Retinal pigment epithelial cell (primary cell): Measurements from ENCODE around the gene GDF2.

Experiments used
- DNase-seq: peaks from one replicate; pipeline ENCODE4 v3.0.0-alpha.2; 2010; ENCODE audit warnings: low read depth
- H3K4me3 ChIP-seq: 2 replicates; pipeline ENCODE4 v1.5.1; 2011; ENCODE audit warnings: mild to moderate bottlenecking, low read length, control low read depth, moderate library complexity
- CTCF ChIP-seq: conservative IDR thresholded peaks from 2 replicates; pipeline ENCODE4 v1.5.1; 2011; ENCODE audit warnings: low read depth, low read length, control low read depth, inconsistent platforms

The GDF2 gene

GRCh38 chr10:47286591-47287315 lies 35.5 kb upstream of the GDF2 start:
- no peak for DNase-seq

GRCh38 chr10:47287365-47287802 lies 34.9 kb upstream of the GDF2 start:
- no peak for DNase-seq
- no peak for TF ChIP-seq CTCF
- no peak overlapping the region for H3K4me3 ChIP-seq

More at GRCh38 chr10:47286591-47287315, 35.5 kb upstream of the GDF2 start:
- no peak overlapping the region for H3K4me3 ChIP-seq
- no peak for TF ChIP-seq CTCF

- DNase-seq, result no peak
Observed at GRCh38 chr10:47287805-47288204, 34.4 kb upstream of the GDF2 start.

GRCh38 chr10:47288236-47288635 lies 34.0 kb upstream of the GDF2 start:
- no peak for TF ChIP-seq CTCF

More at GRCh38 chr10:47287805-47288204, 34.4 kb upstream of the GDF2 start:
- no peak overlapping the region for H3K4me3 ChIP-seq
- TF ChIP-seq CTCF, result no peak

GRCh38 chr10:47288916-47289495 lies 33.2 kb upstream of the GDF2 start:
- no peak for DNase-seq
- no peak overlapping the region for H3K4me3 ChIP-seq
- no peak for TF ChIP-seq CTCF

More at GRCh38 chr10:47288236-47288635, 34.0 kb upstream of the GDF2 start:
- DNase-seq, result no peak
- H3K4me3 ChIP-seq, result no peak overlapping the region

GRCh38 chr10:47289921-47290320 lies 32.3 kb upstream of the GDF2 start:
- TF ChIP-seq CTCF, result no peak
- DNase-seq, result no peak
- no peak overlapping the region for H3K4me3 ChIP-seq

- H3K4me3 ChIP-seq, result no peak overlapping the region
- no peak for DNase-seq
- TF ChIP-seq CTCF, result no peak
Observed at GRCh38 chr10:47290338-47290737, 31.9 kb upstream of the GDF2 start.
